ENCODE results near the gene MSI2.

MSI2 gene

GRCh38 chr17:57249520-57249919 lies 6.8 kb upstream of the MSI2 start:
- no peak for TF ChIP-seq CSDC2 (CRISPR knock-in tag; IDR thresholded peaks at IDR 0.05)
- TF ChIP-seq TCF4 (CRISPR knock-in tag; IDR thresholded peaks at IDR 0.05; ENCODE audit: borderline replicate concordance) = no peak
- no peak for TF ChIP-seq TOX (CRISPR knock-in tag; IDR thresholded peaks at IDR 0.05; ENCODE audit: borderline replicate concordance)
- TF ChIP-seq ZNF70 (CRISPR knock-in tag; IDR thresholded peaks at IDR 0.05) = no peak
- no peak for TF ChIP-seq ZFP3 (CRISPR knock-in tag; IDR thresholded peaks at IDR 0.05)
- TF ChIP-seq, protein P1, sequence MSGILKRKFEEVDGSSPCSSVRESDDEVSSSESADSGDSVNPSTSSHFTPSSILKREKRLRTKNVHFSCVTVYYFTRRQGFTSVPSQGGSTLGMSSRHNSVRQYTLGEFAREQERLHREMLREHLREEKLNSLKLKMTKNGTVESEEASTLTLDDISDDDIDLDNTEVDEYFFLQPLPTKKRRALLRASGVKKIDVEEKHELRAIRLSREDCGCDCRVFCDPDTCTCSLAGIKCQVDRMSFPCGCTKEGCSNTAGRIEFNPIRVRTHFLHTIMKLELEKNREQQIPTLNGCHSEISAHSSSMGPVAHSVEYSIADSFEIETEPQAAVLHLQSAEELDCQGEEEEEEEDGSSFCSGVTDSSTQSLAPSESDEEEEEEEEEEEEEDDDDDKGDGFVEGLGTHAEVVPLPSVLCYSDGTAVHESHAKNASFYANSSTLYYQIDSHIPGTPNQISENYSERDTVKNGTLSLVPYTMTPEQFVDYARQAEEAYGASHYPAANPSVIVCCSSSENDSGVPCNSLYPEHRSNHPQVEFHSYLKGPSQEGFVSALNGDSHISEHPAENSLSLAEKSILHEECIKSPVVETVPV (CRISPR knock-in tag; IDR thresholded peaks at IDR 0.05) = no peak
- TF ChIP-seq OSR1 (CRISPR knock-in tag; IDR thresholded peaks at IDR 0.05) = no peak
- no peak for TF ChIP-seq ZC3H10 (CRISPR knock-in tag; IDR thresholded peaks at IDR 0.05)
- TF ChIP-seq POU6F1 (CRISPR knock-in tag; IDR thresholded peaks at IDR 0.05; ENCODE audit: borderline replicate concordance, low read depth) = no peak
- TF ChIP-seq ZNF565 (CRISPR knock-in tag; conservative IDR thresholded peaks at IDR 0.05; ENCODE audit: low read depth) = no peak
- TF ChIP-seq ZFP30 (CRISPR knock-in tag; IDR thresholded peaks at IDR 0.05) = no peak
- TF ChIP-seq, protein P2, sequence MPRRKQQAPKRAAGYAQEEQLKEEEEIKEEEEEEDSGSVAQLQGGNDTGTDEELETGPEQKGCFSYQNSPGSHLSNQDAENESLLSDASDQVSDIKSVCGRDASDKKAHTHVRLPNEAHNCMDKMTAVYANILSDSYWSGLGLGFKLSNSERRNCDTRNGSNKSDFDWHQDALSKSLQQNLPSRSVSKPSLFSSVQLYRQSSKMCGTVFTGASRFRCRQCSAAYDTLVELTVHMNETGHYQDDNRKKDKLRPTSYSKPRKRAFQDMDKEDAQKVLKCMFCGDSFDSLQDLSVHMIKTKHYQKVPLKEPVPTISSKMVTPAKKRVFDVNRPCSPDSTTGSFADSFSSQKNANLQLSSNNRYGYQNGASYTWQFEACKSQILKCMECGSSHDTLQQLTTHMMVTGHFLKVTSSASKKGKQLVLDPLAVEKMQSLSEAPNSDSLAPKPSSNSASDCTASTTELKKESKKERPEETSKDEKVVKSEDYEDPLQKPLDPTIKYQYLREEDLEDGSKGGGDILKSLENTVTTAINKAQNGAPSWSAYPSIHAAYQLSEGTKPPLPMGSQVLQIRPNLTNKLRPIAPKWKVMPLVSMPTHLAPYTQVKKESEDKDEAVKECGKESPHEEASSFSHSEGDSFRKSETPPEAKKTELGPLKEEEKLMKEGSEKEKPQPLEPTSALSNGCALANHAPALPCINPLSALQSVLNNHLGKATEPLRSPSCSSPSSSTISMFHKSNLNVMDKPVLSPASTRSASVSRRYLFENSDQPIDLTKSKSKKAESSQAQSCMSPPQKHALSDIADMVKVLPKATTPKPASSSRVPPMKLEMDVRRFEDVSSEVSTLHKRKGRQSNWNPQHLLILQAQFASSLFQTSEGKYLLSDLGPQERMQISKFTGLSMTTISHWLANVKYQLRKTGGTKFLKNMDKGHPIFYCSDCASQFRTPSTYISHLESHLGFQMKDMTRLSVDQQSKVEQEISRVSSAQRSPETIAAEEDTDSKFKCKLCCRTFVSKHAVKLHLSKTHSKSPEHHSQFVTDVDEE (CRISPR knock-in tag; IDR thresholded peaks at IDR 0.05) = no peak
- TF ChIP-seq ARNTL (CRISPR knock-in tag; IDR thresholded peaks at IDR 0.05; ENCODE audit: borderline replicate concordance, low read depth) = no peak
- no peak for TF ChIP-seq CREB5 (CRISPR knock-in tag; IDR thresholded peaks at IDR 0.05; ENCODE audit: low read depth)
- TF ChIP-seq RARB (CRISPR knock-in tag; IDR thresholded peaks at IDR 0.05) = no peak
- no peak for TF ChIP-seq SNAI2 (CRISPR knock-in tag; IDR thresholded peaks at IDR 0.05)
- TF ChIP-seq PATZ1 (CRISPR knock-in tag; IDR thresholded peaks at IDR 0.05; ENCODE audit: borderline replicate concordance) = no peak
- TF ChIP-seq ESRRG (CRISPR knock-in tag; IDR thresholded peaks at IDR 0.05) = no peak
- TF ChIP-seq ISL1 (CRISPR knock-in tag; IDR thresholded peaks at IDR 0.05) = no peak
- ATAC-seq = no peak

GRCh38 chr17:57251211-57251787 lies 5.0 kb upstream of the MSI2 start:
- TF ChIP-seq ZC3H10 (CRISPR knock-in tag; IDR thresholded peaks at IDR 0.05) (no peak), SNAI2 (CRISPR knock-in tag; IDR thresholded peaks at IDR 0.05) (0 out of 2 replicates have a peak, but pooled peaks have one; percentile 22)
- ATAC-seq = no peak

GRCh38 chr17:57253362-57254065 lies 2.8 kb upstream of the MSI2 start:
- TF ChIP-seq CREB5 (CRISPR knock-in tag; IDR thresholded peaks at IDR 0.05; ENCODE audit: low read depth) (no peak), ZNF565 (CRISPR knock-in tag; conservative IDR thresholded peaks at IDR 0.05; ENCODE audit: low read depth) (no peak), ZFP30 (CRISPR knock-in tag; IDR thresholded peaks at IDR 0.05) (no peak), ZFP3 (CRISPR knock-in tag; IDR thresholded peaks at IDR 0.05) (no peak), TCF4 (CRISPR knock-in tag; IDR thresholded peaks at IDR 0.05; ENCODE audit: borderline replicate concordance) (no peak), CSDC2 (CRISPR knock-in tag; IDR thresholded peaks at IDR 0.05) (no peak), PPARA (CRISPR knock-in tag; IDR thresholded peaks at IDR 0.05; ENCODE audit: borderline replicate concordance) (no peak), GLIS3 (CRISPR knock-in tag; IDR thresholded peaks at IDR 0.05) (no peak), ARNTL (CRISPR knock-in tag; IDR thresholded peaks at IDR 0.05; ENCODE audit: borderline replicate concordance, low read depth) (no peak), ZNF8 (CRISPR knock-in tag; IDR thresholded peaks at IDR 0.05) (no peak), OSR1 (CRISPR knock-in tag; IDR thresholded peaks at IDR 0.05) (no peak), ESRRG (CRISPR knock-in tag; IDR thresholded peaks at IDR 0.05) (no peak), ZNF70 (CRISPR knock-in tag; IDR thresholded peaks at IDR 0.05) (no peak)
- no peak for ATAC-seq
